ENCODE results near the gene PAX3.

- no peak for TF ChIP-seq POLR2A (IDR thresholded peaks at IDR 0.05; ENCODE audit: insufficient read depth in 1 of 2, low read depth in 2 of 2, low read length in 2 of 2)
- no peak for TF ChIP-seq SOX13 (IDR thresholded peaks at IDR 0.05)
- TF ChIP-seq SOX13 (CRISPR knock-in tag; conservative IDR thresholded peaks at IDR 0.05 in 1 of 2, IDR thresholded peaks at IDR 0.05 in 1 of 2): no peak
- TF ChIP-seq ZNF784 (CRISPR knock-in tag; IDR thresholded peaks at IDR 0.05; ENCODE audit: borderline replicate concordance): no peak
- TF ChIP-seq THAP9 (CRISPR knock-in tag; IDR thresholded peaks at IDR 0.05; ENCODE audit: borderline replicate concordance): no peak
- no peak for TF ChIP-seq BHLHE40 (IDR thresholded peaks at IDR 0.05; ENCODE audit: low read length)
- no peak for TF ChIP-seq MIXL1 (CRISPR knock-in tag; IDR thresholded peaks at IDR 0.05)
- TF ChIP-seq POLR2AphosphoS5 (IDR thresholded peaks at IDR 0.05; ENCODE audit: low read depth, low read length): no peak
- TF ChIP-seq ZNF557 (CRISPR knock-in tag; IDR thresholded peaks at IDR 0.05): no peak
Measured at GRCh38 chr2:222180619-222181018, 118.2 kb downstream of the PAX3 start.
